Measurements from ENCODE around the gene MATN3.
"Not testable (repeated sequence)": the region's sequence is repeated elsewhere in the genome, so short reads cannot be mapped to it uniquely, and the experiment has no call there.

MATN3 gene

DNA sequence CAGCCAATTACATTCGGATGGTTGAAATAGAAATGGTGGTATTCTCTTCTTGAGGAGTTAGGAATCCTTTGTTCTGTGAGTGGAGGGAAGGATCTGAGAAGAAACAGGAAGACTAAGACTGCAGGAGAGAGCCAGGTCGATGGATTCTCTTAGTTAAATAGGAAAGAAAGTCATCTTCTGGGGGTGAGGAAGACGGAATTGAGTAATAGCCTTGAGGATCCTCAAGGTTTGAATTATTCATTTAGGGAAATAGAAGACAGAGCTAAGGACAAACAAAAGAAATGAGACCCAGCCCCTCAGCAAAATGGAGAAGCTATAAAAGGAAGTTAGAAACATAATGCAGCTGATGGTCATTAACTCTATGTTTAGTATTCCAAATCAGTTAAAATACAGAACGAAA lies 37.2 kb upstream of the MATN3 start:
- Mint-ChIP-seq H3K4me1 (ENCODE audit: low read depth in 2 of 2) (peaks cover 0 to 29% of the 10 kb centered on the region in 2 donors), H3K27me3 (peaks cover 4 to 6% of the 10 kb centered on the region in 2 donors), H3K4me3 (no peak overlapping the region), H3K36me3 (ENCODE audit: insufficient read depth) (peaks cover 4% of the 10 kb centered on the region), H3K9me3 (no peaks in the 10 kb centered on the region), H3K27ac (no peak overlapping the region)
- ATAC-seq (replicated peaks) (no peak), DNase-seq (no peak)

- ATAC-seq (replicated peaks) (no peak), DNase-seq (no peak)
- Mint-ChIP-seq H3K4me1 (ENCODE audit: low read depth in 2 of 2) (peaks cover 0 to 29% of the 10 kb centered on the region in 2 donors), H3K27me3 (no peaks in the 10 kb centered on the region), H3K36me3 (ENCODE audit: insufficient read depth) (peaks cover 4% of the 10 kb centered on the region), H3K4me3 (no peak overlapping the region), H3K27ac (no peak overlapping the region), H3K9me3 (no peaks in the 10 kb centered on the region)
These were observed 36.3 kb upstream of the MATN3 start for GRCh38 chr2:20048488-20049448.

GRCh38 chr2:20045712-20046292 lies 33.3 kb upstream of the MATN3 start:
- peaks cover 11 to 27% of the 10 kb centered on the region in 2 donors for H3K4me1 Mint-ChIP-seq (ENCODE audit: low read depth in 2 of 2)
- not testable (repeated sequence) for H3K27ac Mint-ChIP-seq; H3K4me3 Mint-ChIP-seq; H3K36me3 Mint-ChIP-seq (ENCODE audit: insufficient read depth); ATAC-seq (replicated peaks); H3K9me3 Mint-ChIP-seq; DNase-seq; H3K27me3 Mint-ChIP-seq

DNA sequence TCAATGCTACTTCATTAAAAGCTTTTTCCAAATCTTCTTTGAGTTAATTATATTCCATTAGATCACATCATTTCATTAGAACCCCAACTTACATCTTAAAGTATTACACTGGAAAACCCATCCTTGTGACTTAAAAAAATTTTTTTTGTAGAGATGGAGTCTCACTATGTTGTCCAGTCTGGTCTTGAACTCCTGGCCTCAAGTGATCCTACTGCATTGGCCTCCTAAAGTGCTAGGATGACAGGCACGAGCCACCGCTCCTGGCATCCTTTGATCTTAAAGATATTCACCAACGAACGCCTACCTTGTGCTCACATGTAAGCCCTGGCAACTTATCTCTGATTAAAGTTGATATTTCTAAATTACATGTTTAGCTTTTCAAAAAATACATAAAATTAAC lies 32.3 kb upstream of the MATN3 start:
- Mint-ChIP-seq H3K4me3 (no peak overlapping the region), H3K9me3 (no peaks in the 10 kb centered on the region), H3K36me3 (ENCODE audit: insufficient read depth) (peaks cover 16% of the 10 kb centered on the region), H3K4me1 (ENCODE audit: low read depth in 2 of 2) (peaks cover 18% of the 10 kb centered on the region in 2 donors), H3K27me3 (no peaks in the 10 kb centered on the region), H3K27ac (no peak overlapping the region)
- DNase-seq (no peak), ATAC-seq (replicated peaks) (no peak)

DNA sequence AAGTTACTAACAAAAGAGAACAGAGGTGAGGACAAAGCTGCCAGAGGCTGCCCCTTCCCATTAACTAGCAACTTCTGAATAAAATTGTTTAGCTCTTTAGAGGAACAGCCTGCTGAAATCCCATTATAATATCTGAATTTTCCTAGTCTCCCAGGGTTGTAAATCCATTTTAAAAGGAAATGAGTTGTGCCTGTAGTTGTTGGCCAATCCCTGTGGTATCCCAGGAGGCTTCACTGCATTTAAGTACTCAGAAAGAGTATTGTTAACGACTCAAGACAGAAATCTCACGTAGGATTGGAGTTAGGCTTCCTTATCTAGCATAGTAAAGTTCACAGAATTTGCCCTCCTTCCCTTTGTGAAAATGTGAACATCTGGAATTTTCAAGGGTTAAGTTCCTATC lies 30.1 kb upstream of the MATN3 start:
- DNase-seq (no peak), ATAC-seq (replicated peaks) (no peak)
- H3K36me3 Mint-ChIP-seq (ENCODE audit: insufficient read depth) = peaks cover 32% of the 10 kb centered on the region
- peaks cover 0 to 18% of the 10 kb centered on the region in 2 donors for H3K4me1 Mint-ChIP-seq (ENCODE audit: low read depth in 2 of 2)
- H3K4me3 Mint-ChIP-seq = no peak overlapping the region
- no peaks in the 10 kb centered on the region for H3K27me3 Mint-ChIP-seq
- H3K9me3 Mint-ChIP-seq = no peaks in the 10 kb centered on the region
- H3K27ac Mint-ChIP-seq = peak overlapping the region in 1 of 2 donors; percentile 20

- no peak for ATAC-seq (replicated peaks)
- Mint-ChIP-seq H3K4me1 (ENCODE audit: low read depth in 2 of 2) (peaks cover 0 to 21% of the 10 kb centered on the region in 2 donors), H3K27me3 (no peaks in the 10 kb centered on the region), H3K27ac (no peak overlapping the region), H3K4me3 (no peak overlapping the region), H3K36me3 (ENCODE audit: insufficient read depth) (peaks cover 50% of the 10 kb centered on the region), H3K9me3 (no peaks in the 10 kb centered on the region)
- DNase-seq = no peak
These were observed 28.2 kb upstream of the MATN3 start for GRCh38 chr2:20040489-20041172.

DNA sequence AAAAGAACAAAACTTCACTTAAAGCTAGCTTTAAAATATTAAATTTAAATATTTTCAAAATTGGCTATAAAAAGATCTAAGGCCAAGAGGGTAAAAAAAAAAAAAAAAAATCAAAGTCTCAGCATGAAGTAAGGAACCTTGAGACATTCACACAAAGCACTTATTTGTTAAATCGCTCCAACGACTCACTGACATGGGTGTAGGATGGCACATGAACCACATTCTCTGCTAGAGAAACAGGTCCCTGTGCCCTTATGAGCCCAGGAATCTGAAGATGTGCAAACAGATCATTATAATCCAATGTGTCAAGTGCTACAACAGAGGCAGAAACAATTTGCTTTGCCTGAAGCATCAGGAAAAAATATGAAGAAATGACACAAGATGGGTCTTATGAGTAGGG lies 25.2 kb upstream of the MATN3 start:
- H3K4me1 Mint-ChIP-seq (ENCODE audit: low read depth in 2 of 2) = peaks cover 0 to 21% of the 10 kb centered on the region in 2 donors
- H3K4me3 Mint-ChIP-seq = no peak overlapping the region
- peaks cover 69% of the 10 kb centered on the region for H3K36me3 Mint-ChIP-seq (ENCODE audit: insufficient read depth)
- H3K27me3 Mint-ChIP-seq = no peaks in the 10 kb centered on the region
- no peaks in the 10 kb centered on the region for H3K9me3 Mint-ChIP-seq
- ATAC-seq (replicated peaks) = no peak
- DNase-seq = no peak
- no peak overlapping the region for H3K27ac Mint-ChIP-seq

DNA sequence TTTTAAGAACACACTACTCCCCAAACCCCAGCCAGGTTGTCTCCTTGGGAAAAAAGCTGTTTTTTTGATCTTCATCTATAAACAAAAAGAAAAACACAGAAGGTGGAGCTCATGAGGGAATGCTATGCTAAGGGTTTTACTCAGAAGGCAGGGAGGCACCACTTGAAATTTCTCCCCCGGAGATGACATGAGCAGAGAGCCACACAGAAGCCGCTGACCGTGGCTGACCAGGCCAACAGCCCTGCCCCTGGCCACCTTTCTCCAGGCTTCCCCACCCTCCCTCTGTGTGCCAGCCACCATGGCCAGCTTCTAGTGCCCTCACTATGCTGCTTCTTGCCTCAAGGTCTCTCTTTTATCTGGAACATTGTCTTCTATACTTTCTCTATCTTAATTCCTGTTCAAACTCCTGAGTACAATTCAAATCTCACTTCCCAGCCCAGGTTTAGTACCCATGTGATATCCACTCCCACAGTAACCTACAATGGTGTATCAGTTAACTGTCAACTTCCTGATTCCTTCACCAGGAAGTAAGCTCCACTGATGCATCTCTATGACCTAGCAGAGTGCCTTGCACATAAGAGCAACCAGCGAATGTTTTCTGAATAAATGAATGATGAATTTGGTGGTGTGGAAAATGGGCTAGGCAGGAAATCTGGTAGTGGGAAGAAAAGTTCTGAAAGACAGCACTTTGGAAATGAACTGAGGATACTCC lies 23.6 kb upstream of the MATN3 start:
- Mint-ChIP-seq H3K36me3 (ENCODE audit: insufficient read depth) (peaks cover 79% of the 10 kb centered on the region), H3K4me3 (no peak overlapping the region)
- ATAC-seq (replicated peaks) = no peak

GRCh38 chr2:20034821-20035220 lies 22.4 kb upstream of the MATN3 start:
- H3K27me3 Mint-ChIP-seq = no peaks in the 10 kb centered on the region
- no peak for DNase-seq
- H3K27ac Mint-ChIP-seq = no peak overlapping the region
- peaks cover 75% of the 10 kb centered on the region for H3K36me3 Mint-ChIP-seq (ENCODE audit: insufficient read depth)
- no peak overlapping the region for H3K4me3 Mint-ChIP-seq
- H3K9me3 Mint-ChIP-seq = no peaks in the 10 kb centered on the region
- H3K4me1 Mint-ChIP-seq (ENCODE audit: low read depth in 2 of 2) = peaks cover 0 to 3% of the 10 kb centered on the region in 2 donors
- no peak for ATAC-seq (replicated peaks)

More for the DNA sequence above, 23.6 kb upstream of the MATN3 start:
- H3K9me3 Mint-ChIP-seq = no peaks in the 10 kb centered on the region
- peak overlapping the region; percentile 9 to 85 for H3K27ac Mint-ChIP-seq
- H3K4me1 Mint-ChIP-seq (ENCODE audit: low read depth in 2 of 2) = peaks cover 0 to 11% of the 10 kb centered on the region in 2 donors
- no peaks in the 10 kb centered on the region for H3K27me3 Mint-ChIP-seq
- DNase-seq = no peak

- Mint-ChIP-seq H3K9me3 (no peaks in the 10 kb centered on the region), H3K27me3 (no peaks in the 10 kb centered on the region), H3K4me1 (ENCODE audit: low read depth in 2 of 2) (peaks cover 0 to 3% of the 10 kb centered on the region in 2 donors), H3K4me3 (no peak overlapping the region), H3K27ac (no peak overlapping the region), H3K36me3 (ENCODE audit: insufficient read depth) (peaks cover 70% of the 10 kb centered on the region)
- no peak for ATAC-seq (replicated peaks)
- DNase-seq = no peak
These were observed 21.8 kb upstream of the MATN3 start for GRCh38 chr2:20034218-20034617.

DNA sequence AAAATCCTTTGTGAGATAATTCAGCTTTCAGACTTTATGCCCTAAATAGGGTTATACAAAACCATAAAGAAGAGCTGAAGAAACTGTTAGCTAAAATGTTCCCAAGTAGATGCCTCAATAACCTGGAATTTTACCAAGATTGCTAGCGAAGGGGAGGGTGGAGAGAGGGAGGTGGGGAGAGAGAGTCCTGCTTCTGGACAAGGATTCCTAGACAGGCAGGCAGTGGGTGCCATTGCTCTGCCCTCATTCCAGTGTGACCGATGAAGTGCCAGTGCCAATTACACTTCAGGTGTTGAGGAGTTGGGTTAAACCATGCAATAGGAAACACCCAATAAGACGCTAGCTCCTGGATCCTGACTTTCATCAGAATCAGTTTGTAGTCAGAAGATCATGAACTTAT lies 20.9 kb upstream of the MATN3 start:
- Mint-ChIP-seq H3K27me3 (no peaks in the 10 kb centered on the region), H3K27ac (no peak overlapping the region), H3K4me1 (ENCODE audit: low read depth in 2 of 2) (peaks cover 0 to 3% of the 10 kb centered on the region in 2 donors), H3K9me3 (no peaks in the 10 kb centered on the region), H3K4me3 (no peak overlapping the region), H3K36me3 (ENCODE audit: insufficient read depth) (peaks cover 65% of the 10 kb centered on the region)
- DNase-seq = no peak
- ATAC-seq (replicated peaks) = no peak

DNA sequence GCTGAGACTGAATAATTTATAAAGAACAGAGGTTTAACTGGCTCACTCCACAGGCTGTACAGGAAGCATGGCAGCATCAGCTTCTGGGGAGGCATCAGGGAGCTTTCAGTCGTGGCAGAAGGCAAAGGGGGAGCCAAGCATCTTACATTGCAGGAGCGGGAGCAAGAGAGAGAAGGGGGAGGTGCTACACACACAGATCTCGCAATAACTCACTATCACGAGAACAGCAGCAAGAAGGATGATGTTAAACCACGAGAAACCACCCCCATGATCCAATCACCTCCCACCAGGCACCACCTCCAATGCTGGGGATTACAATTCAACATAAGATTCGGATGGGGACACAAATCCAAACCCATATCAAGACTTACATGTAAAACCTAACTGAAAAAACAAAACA lies 17.8 kb upstream of the MATN3 start:
- ATAC-seq (replicated peaks) (no peak), DNase-seq (no peak)
- H3K27me3 Mint-ChIP-seq = no peaks in the 10 kb centered on the region
- H3K27ac Mint-ChIP-seq = no peak overlapping the region
- H3K36me3 Mint-ChIP-seq (ENCODE audit: insufficient read depth) = peaks cover 36% of the 10 kb centered on the region
- H3K4me3 Mint-ChIP-seq = no peak overlapping the region
- no peaks in the 10 kb centered on the region for H3K4me1 Mint-ChIP-seq (ENCODE audit: low read depth in 2 of 2)
- no peaks in the 10 kb centered on the region for H3K9me3 Mint-ChIP-seq

Data from effector memory CD8-positive, alpha-beta T cell (primary cell).